Tongue (tissue), 2 donors: ENCODE results near the gene TECPR2. TPM values are rescaled to one million over a fixed set of nuclear protein-coding genes. Genes with fewer than 3 reads are reported as not detected.

Experiments
- DNase-seq: peaks from one replicate; pipeline ENCODE4 v3.0.0-alpha.2; 2015
- total RNA-seq: library from RNA; depleted of rRNA; stranded (reverse); fragments of >200 nt; gene quantifications from one replicate; pipeline ENCODE4 v1.2.3, GENCODE V29; 2014

Gene TECPR2
- total RNA-seq, 1 donor from 2014 or later: 29.7 TPM

DNA sequence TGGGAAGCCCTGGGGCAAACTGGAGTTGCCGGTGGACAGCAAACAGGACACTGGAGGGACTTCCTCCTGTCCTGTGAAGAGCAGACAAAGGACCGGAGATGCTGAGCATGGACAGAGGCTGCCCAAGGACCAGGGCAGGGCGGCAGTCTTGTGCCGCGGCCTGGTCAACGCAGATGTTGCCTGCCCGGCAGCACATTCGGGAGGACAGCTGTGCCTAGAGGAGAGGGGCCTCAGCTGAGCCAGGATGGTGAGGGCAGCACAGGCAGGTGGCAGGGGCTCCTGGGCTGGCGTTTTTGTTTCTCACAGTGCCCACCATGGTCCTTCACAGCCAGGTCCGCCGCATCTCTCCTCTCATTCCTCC, 133.6 kb downstream of the TECPR2 start:
- DNase-seq: no peak

DNA sequence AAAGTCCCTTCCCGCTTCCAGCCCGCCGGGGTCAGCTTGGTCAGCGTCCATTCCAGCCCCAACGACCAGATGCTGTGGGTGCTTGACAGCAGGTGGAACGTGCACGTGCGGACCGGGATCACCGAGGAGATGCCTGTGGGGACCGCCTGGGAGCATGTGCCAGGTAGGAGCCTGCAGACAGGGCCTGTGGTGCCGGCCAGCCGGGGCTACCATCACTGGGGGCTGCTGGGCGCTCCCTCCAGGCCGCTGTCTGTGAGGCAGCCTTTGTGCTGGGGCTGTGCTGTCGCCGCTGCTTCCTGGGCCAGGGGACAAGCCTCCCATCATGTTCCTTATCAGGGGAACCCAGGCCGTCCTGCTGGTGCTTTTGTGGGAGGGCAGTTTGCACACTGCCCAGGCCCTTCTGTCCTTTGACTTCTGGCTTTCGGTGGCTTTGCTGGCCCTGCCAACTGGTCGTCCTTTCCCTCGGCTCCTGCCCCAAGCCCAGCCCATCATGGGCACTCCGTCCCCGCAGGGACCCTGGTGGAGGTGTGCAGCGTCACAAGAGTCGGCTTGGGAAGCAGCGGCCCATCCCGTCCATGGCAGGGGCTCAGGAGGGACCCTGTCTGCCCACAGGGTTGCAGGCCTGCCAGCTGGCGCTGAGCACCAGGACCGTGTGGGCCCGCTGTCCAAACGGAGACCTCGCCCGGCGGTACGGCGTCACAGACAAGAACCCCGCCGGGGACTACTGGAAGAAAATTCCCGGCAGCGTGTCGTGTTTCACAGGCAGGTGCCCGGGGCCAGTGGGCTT, 134.4 kb downstream of the TECPR2 start:
- no peak for DNase-seq

DNA sequence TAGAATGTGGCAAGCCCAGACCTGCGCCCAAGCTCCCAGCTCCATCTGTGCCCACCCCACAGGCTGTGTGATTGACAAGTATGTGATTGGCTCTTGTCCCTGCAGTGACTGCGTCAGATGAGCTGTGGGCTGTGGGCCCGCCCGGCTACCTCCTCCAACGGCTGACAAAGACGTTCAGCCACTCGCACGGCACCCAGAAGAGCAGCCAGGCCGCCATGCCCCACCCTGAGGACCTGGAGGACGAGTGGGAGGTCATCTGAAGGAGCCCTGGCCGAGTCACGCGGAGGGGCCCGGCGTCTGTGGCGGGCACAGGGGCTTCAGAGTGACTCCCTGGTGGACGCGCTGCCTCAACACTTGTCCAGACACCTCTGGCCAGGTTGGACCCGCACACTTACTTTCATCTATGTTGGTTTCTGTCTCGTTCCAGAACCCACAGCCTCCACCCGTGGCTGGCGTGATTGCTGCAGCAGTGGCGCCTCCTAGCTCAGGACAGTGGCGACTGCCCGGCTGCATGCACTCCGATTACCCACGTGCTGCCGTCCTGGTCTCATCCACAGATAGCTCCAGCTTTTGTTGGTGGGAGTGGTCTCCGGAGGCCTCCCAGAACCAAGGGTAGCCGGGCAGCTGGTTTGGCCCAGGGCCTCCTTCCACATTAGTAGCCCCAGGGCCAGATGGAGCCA, 135.4 kb downstream of the TECPR2 start:
- DNase-seq: no peak

DNA sequence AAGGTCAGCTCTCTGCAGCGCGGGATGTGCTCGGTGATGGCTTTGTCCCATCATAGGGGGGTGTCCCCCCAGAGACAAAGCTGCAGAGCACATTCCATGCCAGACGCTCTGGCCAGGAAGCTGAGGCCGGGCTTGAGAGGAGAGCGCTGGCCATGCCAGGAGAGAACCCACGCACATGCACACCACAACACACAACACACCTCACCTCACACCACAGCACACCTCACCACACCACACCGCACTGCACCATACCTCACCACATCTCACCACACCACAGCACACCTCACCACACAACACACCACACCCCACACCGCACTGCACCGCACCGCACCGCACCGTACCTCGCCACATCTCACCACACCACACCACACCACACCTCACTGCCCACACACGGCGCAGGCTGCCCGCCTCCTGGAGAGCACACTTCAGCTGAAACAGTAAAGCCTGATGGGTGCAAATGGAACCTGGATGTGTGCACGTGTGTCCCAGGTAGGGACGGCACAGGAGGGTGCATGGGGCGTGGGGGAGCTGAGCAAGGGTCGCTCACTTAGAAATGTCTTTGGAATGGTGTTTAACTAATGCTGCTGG, 136.0 kb downstream of the TECPR2 start:
- no peak for DNase-seq

DNA sequence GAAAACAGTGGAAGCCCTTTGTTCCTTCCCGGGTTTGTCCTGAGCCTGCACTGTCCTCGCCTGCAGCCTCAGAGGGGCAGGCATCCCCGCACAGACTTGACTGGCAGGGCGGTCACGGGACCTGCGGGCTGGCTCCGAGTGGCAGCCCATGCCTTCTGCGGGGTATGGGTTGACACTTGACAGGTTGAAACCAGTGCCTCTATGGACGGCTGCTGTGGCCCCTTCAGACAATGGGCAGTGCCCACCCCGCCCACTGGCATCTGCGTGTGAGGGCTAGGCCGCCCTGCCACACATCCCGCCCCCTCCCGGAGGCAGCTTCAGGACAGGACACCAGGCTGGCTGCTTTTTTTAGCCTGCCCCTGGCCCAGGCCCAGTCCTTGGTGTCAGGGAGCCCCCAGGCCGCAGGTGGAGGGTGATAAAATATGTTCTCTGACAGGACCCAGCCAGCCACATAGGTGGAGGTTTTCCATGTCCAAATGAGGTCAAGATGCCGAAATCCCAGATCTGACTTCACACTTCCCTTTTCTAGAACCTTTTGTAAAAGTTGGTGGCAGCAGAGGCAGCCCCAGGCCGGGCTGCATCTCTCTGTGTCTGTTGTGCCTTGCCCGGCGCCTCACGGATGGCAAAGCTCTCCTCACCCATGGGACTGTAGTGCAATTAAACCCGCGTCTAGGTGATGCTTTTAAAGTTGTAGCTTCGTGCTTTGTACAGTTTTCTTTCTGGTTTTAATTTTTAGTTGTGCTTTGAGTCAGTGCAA, 136.8 kb downstream of the TECPR2 start:
- DNase-seq: peak; percentile 41

DNA sequence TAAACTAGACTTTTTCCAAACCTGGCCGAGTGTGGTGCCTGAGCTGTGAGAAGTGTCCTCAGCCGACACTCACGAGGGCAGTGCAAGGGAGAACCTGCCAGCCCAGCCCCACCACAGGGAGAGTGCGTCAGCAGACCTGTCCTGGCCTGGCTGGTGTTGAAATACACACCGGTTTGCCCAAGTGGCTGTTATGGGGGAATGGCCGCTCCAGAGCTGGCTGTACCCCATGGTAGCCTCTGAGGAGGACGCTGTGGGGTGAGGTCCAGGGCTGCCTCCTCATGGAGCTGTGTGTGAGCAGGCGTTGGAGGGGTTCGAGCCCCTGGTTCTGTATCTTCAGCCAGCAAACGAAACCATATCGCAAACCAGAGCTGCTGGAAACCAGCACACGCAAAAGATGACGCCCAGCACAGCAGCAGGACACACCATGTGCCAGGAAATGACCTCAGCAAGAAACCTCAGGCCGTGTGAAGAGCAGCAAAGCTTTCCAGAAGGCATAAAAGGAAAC, 137.5 kb downstream of the TECPR2 start:
- peak; percentile 60 for DNase-seq

DNA sequence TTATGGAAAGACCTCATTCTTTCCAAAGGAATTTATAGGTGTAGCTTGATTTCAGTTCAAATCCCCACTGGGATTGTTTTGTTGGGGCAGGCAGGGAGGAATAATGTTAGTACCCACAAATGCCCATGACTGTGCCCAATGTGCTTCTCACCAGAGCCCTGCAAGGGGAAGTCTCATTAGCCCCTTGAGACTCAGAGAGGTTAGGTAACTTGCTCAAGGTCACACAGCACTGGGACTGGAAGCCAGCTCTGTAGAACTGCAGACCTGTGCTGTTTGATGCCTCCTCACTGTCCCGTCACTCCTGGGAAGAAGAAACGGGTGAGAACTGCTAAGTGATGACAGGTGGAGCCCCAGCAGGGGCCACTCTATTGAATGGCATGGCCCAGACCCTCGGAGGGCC, 138.0 kb downstream of the TECPR2 start:
- DNase-seq: no peak

DNA sequence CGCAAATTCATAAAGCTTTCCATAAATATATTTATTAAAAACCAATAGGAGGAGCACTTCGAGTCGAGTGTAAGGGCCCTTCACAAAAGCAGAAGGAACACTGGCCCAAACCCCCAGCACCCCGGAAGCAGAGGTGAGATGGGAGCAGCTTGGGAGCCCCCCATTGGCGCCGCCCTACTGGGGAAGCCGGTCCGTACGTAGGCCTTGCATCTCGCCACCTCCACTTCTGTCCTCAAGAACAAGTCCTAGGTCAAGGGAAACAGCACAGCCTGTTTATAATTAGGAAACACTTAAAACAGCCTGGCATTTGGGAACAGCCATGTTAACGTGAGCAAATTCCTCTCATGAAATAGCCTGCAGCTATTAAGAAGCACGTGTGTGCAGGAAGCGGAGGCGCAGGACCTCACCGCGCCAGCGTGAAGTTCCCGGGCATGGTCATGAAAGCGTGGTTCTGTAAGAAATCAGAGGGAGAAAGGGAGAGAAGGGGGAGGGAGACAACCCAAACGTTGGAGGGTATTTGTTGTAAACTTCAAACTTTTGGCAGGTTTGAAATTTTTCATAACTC, 139.1 kb downstream of the TECPR2 start:
- DNase-seq: no peak

DNA sequence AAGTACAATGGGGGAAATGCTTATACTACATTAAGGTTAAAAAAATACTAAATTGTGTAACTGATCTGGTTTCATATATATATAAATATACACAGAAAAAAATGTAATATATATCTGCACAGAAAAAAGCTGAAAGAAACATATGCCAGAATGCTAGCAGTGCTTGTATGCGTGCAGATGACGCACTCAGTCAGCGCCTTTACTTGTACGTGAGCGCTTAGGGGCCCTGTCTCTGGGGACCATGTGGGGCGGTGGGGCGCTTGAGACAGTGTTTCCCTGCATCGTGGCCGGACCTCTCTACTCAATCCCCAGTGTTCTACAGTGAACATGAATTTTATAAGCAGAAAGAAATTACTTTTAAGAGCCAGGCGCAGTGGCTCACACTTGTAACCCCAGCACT, 139.8 kb downstream of the TECPR2 start:
- no peak for DNase-seq

DNA sequence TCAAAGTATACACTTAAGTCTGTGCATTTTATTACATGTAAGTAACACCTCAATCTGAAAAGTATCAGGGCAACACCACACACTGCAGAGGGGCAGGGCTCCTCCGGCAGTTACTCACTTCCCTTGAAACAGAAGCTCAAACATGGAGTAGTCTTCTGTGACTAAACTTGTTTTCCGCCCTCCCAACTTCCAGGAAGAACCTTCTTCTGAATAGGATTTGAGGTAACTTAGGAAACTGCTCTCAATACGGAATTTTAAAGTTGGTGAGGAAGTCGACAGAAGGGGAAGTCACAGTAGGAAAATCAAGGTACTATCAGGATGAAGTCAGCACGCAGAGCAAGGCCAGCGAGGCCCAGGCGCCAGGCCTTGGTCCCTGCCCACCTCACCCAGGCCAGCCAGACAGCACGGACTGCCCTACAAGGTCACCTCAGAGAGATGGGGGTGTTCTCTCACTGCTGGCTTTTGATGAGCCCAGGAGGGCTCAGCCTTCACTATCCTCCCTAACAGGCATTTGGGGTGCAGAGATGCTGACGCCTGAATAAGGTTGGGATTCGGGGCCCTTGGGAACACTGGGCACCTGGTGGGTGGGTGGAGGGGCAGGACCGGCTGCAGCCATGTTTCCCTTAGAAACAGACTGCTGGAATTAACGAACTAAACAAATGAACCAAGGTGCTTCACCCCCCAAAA, 141.0 kb downstream of the TECPR2 start:
- DNase-seq: no peak

DNA sequence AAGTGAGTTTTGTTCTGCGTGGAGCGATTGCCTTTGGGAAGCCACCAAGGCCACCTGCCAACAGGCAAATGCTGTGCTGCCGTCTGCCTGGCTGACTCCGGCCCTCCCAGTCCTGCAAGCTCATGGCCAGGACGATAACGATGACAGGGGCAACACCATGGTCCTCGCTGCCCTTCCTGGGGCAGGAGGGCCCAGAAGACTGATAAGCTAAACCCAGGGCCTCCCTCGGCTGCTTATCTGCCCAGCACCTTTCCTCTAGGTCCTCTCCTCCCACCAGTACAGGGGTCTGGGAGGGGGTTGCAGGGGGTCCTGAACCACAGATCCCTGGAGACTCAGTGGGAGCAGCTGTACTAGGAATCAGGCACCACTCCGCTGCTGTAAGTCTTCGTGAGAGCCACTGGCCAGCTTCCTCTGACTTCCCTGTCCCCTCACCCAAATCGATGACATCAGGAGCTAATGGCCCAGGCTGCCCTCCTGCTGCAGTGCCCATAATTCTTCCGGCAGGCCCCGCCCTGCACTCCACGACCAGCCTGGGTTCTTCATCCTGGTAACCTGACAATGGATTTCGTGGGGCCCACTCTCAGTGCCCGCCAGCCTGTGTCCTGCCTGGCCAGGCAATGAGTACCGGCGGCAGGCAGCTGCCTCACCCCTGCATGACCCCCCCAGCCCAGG, 141.7 kb downstream of the TECPR2 start:
- DNase-seq: peak; percentile 55

DNA sequence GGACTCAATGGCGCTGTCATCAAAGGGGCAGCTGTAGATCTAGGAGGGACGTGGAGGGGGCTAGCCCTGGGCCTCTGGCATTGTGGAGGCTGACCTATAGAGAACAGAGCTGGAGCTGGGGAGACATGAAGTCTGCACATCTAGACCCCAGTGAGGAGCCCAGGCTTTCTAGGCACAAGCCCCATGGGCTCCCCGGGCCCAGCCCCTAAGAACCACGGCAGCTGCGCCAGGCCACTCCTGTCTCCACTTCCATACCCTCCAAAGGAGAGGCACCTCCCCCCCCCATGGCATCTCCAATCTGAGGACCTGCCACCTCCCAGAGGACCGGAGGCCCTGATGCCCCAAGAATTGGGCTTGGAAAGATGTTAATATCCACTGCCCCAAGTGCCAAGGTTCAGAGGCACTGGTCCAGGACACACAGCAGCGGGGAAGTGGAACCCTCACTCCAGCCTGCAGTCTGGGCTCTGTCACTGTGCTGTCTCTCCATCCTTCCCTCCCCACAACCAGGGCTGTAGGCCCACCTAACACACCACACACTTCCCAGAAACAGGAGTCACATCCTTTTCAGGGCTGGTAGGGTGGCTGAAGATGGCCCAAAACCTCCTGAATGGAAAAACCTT, 142.4 kb downstream of the TECPR2 start:
- no peak for DNase-seq

DNA sequence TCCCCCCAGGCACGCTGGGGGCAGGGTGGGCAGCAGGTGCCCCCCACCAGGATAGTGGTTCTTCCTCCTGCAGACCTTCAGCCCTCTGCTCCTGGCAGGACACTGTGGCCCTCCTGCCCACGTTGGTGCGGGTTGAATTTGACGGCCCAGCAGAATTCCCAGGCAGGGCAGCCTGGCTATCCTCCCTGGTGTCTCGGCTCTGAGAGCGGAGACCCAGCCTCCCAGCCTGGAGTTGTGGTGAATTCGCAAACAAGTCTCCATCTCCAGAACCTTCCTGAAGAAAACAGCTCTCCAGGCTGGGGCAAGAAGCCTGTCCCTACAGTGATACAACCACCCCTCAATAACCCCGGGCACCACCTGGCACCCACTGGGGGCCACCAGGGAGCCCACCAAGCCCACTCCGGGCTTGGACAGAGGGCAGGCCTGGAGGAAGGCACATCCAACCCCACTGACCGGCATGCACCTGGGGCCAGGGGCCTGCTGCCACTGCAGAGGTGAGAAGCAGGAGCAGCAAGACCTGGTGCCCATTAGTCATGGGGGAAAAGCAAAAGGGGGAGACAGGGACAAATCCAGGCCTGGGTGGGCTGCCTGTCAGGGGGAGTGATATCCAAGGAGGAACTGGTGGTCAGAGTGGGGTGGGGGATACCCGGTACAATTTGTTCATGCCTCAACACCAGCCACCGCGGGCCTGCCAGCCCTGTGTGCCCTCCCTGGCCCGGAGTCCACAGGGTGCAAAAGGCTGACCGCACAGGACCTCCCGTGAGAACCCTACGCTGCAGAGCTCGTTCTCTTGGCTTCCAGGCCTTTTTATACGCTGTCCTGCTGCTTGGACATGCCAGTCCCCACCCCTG, 143.3 kb downstream of the TECPR2 start:
- DNase-seq: no peak

DNA sequence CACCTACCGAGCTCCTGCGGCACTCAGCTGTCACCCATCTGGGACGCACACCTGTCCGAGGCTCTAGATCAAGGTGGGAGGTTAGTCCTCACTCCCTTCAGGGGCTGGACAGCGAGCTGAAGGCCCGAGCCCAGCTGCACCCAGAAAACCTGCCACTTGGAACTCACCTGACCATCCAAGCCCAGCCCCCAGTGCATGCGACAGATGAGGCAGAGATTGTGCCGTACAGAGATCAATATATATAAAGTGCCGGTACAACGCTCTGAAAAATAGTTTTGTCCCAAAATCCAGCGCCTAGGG, 143.8 kb downstream of the TECPR2 start:
- no peak for DNase-seq

DNA sequence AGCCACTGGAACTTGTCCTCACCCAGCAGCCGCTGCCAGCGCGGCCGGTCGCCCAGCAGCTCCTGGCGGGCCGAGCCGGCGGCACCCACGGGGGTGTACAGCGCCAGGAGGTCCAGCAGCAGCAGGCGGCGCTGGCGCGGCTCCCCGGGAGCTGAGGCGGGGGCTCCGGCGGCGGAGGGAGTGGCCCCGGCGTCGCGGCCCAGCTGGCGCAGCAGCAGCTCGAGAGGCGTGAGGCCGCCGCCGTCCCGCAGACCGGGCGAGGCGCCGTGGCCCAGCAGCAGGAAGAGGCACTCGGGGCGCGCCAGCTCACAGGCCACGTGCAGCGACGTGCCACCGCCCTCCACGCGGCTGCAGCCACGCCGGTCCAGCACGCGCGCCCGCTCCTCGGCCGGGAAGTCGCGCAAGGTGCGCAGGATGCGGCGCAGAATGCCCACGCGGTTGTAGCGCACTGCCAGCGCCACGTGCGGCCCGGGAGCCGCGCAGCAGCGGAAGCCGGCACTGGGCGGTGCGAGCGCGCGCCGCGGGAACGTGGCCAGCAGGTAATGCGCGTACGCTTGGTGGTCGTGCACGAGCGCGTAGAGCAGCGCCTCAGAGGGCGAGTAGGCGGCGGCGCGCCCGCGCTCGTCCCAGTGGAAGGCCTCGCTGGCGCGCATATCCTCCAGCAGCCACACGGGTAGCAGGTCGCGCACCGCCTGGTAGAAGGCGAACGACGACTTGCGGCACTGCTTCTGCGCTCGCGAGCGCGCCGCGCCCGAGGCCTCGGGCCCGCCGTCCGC, 144.5 kb downstream of the TECPR2 start:
- DNase-seq: peak; percentile 59

DNA sequence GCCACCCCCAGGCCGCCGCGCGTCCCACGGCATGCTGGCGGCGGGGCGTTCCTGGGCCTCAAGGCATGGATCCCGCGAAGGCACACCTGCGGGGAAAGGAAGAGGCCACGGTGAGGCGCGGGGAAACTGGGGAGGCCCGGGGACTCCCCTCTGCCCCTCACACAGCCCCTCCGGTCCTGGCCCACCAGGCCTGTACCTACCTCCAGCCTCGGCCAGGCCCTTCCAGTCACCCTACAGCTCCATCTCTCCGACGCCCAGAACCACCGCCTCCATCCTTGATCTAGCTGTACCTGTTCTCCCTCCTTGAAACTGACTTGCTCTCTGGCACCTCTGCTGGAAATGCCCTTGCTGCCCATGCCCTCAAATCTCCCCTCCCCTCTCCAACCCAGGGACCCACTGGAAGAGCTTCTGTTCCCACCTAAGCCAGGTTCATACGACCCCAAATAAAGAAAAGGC, 145.1 kb downstream of the TECPR2 start:
- DNase-seq: no peak

DNA sequence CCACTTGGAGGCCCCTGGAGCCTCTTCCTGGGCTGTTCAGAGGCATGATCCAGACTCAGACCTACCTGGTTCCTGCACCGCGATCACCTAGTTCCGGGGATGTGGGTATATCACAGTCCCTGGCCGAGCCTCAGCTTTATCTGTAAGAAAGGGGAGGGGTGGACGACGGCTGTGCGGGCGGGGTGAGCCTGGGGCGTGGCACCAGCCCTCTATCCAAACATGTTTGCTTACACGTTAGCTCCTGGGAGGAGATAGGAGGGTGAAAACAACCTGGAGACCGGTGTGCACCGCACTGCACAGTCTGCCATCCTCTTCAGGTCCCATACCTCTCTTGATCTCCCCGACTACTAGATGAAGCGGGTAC, 145.7 kb downstream of the TECPR2 start:
- peak; percentile 43 for DNase-seq

DNA sequence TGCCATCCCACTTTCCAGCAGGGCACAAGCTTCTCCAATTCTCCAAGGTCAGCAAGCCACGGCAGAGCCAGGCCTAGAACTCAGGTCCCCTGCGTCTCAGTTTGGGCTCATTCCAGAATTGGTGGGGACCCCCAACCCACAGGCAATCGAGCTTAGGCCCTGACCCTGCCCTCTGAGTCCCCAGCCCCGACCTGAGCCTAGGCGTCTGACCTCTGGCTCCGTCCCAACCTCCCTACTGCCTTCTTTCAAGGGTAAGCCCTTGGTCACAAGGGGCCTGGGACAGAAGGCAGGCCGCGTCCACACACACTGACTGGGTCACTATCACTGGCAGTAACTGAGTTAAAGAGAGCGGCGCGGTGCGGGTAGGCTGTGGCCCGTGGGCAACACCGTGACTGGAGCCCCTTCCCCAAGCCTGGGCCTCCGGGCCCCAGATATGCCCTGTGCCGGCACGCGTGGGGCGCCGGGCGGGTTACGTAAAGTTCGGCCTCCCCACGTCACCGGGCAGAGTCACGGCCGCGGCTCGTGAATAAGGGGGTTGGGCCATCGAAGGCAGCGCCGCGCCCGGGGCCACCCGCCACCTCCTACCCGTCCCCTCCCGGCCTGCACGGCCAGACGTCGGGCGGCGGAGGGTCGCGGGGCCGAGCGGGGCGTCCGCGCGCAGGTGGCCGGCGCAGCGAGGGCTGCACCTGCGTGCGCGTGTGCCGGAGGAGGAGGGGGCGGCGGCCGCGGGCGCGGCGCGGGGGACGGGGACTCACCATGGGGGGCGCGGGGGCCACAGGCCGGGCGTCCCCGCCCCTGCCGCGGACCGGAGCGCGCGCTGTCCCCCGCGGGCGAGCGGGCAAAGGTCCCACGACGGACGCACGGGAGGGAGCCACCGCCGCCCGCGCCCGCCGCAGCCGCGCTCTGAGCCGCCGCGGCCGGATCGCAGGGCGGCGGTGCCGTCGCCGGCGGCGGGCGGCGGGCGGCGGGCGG, 146.3 kb downstream of the TECPR2 start:
- peak; percentile 56 for DNase-seq
